Right atrium auricular region (tissue), 2 donors: ENCODE measurements around the gene COG4. TPM values are rescaled to one million over a fixed set of nuclear protein-coding genes. Genes with fewer than 3 reads are reported as not detected.

Experiments used
- DNase-seq: peaks from one replicate; pipeline ENCODE4 v3.0.0-alpha.2; 2019; ENCODE audit warnings: low spot score
- H3K27ac ChIP-seq, 2 donors: fragments of 200-600 bp; sonication (generic); 1 replicate in 1 of 2; 2 replicates in 1 of 2; pipeline ENCODE4 v1.5.1; 2016 to 2019
- H3K27me3 ChIP-seq, 2 donors: fragments of 200-600 bp; sonication (generic); one replicate each; pipeline versions ENCODE4 v1.5.1 to v1.6.0; 2017 to 2019
- H3K36me3 ChIP-seq: fragments of 200-600 bp; sonication (generic); one replicate; pipeline ENCODE4 v1.5.1; 2016
- H3K4me1 ChIP-seq, 2 donors: fragments of 200-600 bp; sonication (generic); one replicate each; pipeline versions ENCODE4 v1.5.1 to v1.6.0; 2017 to 2019
- H3K4me3 ChIP-seq, 2 donors: fragments of 200-600 bp; sonication (generic); 1 replicate in 1 of 2; 2 replicates in 1 of 2; pipeline ENCODE4 v1.5.1; 2017 to 2019; ENCODE audit warnings: mild to moderate bottlenecking in 1 of 2, moderate library complexity in 1 of 2
- H3K9me3 ChIP-seq, 2 donors: fragments of 200-600 bp; sonication (generic); one replicate each; pipeline ENCODE4 v1.5.1; 2019
- CTCF ChIP-seq, 2 donors: fragments of 200-600 bp; sonication (generic); IDR thresholded peaks; one replicate each; pipeline ENCODE4 v1.5.1; 2019; ENCODE audit warnings: antibody characterized with exemption in 2 of 2
- total RNA-seq, 2 donors: library from RNA; depleted of rRNA; stranded (reverse); fragments of >200 nt; gene quantifications; one replicate each; pipeline ENCODE4 v1.1.0, GENCODE V29; 2016

Gene COG4
- total RNA-seq, 2 donors from 2014 or later: 29.1 to 41.8 TPM

- no peak overlapping the region for H3K27ac ChIP-seq
- H3K4me1 ChIP-seq: peaks cover 0 to 4% of the 10 kb centered on the region in 2 donors
- H3K36me3 ChIP-seq: peaks cover 99% of the 10 kb centered on the region
- H3K4me3 ChIP-seq: no peak overlapping the region
- no peaks in the 10 kb centered on the region for H3K9me3 ChIP-seq
- TF ChIP-seq CTCF (IDR thresholded peaks at IDR 0.05): no peak
- H3K27me3 ChIP-seq: no peaks in the 10 kb centered on the region
- DNase-seq: no peak
Observed at GRCh38 chr16:70553645-70554044, 30.3 kb upstream of the COG4 start.

- Histone ChIP-seq H3K9me3 (no peaks in the 10 kb centered on the region), H3K4me3 (no peak overlapping the region), H3K27ac (no peak overlapping the region), H3K4me1 (peaks cover 0 to 4% of the 10 kb centered on the region in 2 donors), H3K27me3 (no peaks in the 10 kb centered on the region), H3K36me3 (peaks cover 96% of the 10 kb centered on the region)
- no peak for DNase-seq
- TF ChIP-seq CTCF (IDR thresholded peaks at IDR 0.05): no peak
Observed at GRCh38 chr16:70552675-70553074, 29.3 kb upstream of the COG4 start.

- Histone ChIP-seq H3K36me3 (peaks cover 96% of the 10 kb centered on the region), H3K4me3 (no peak overlapping the region), H3K27ac (no peak overlapping the region), H3K9me3 (no peaks in the 10 kb centered on the region), H3K4me1 (peaks cover 0 to 4% of the 10 kb centered on the region in 2 donors), H3K27me3 (no peaks in the 10 kb centered on the region)
- DNase-seq: no peak
- no peak for TF ChIP-seq CTCF (IDR thresholded peaks at IDR 0.05)
Observed at GRCh38 chr16:70551788-70552187, 28.4 kb upstream of the COG4 start.

GRCh38 chr16:70550082-70550481 is 26.7 kb upstream of the COG4 start:
- no peak overlapping the region for H3K27ac ChIP-seq
- no peak overlapping the region for H3K4me3 ChIP-seq
- peaks cover 0 to 4% of the 10 kb centered on the region in 2 donors for H3K4me1 ChIP-seq
- H3K9me3 ChIP-seq: no peaks in the 10 kb centered on the region
- no peaks in the 10 kb centered on the region for H3K27me3 ChIP-seq
- TF ChIP-seq CTCF (IDR thresholded peaks at IDR 0.05): no peak
- H3K36me3 ChIP-seq: peaks cover 96% of the 10 kb centered on the region
- no peak for DNase-seq

- H3K27me3 ChIP-seq: no peaks in the 10 kb centered on the region
- peaks cover 0 to 4% of the 10 kb centered on the region in 2 donors for H3K4me1 ChIP-seq
- H3K9me3 ChIP-seq: no peaks in the 10 kb centered on the region
- H3K27ac ChIP-seq: no peak overlapping the region
- TF ChIP-seq CTCF (IDR thresholded peaks at IDR 0.05): no peak
- H3K4me3 ChIP-seq: no peak overlapping the region
- H3K36me3 ChIP-seq: peaks cover 96% of the 10 kb centered on the region
- no peak for DNase-seq
Observed at GRCh38 chr16:70548936-70549335, 25.6 kb upstream of the COG4 start.

- Histone ChIP-seq H3K9me3 (no peaks in the 10 kb centered on the region), H3K4me3 (no peak overlapping the region), H3K36me3 (peaks cover 93% of the 10 kb centered on the region), H3K27ac (no peak overlapping the region), H3K27me3 (no peaks in the 10 kb centered on the region), H3K4me1 (no peaks in the 10 kb centered on the region)
- TF ChIP-seq CTCF (IDR thresholded peaks at IDR 0.05): no peak
- DNase-seq: no peak
Observed at GRCh38 chr16:70544548-70544947, 21.2 kb upstream of the COG4 start.
